Pons (tissue), 1 donor: Measurements from ENCODE around the gene TGFA.
A peak's percentile ranks its signal among the peaks of the same experiment; 100 is the strongest.

Experiments used
- DNase-seq: peaks from one replicate; pipeline ENCODE4 v3.0.0-alpha.2; 2016; ENCODE audit warnings: low spot score

The TGFA gene

GRCh38 chr2:70552501-70553333 is 909 bp downstream of the TGFA start:
- no peak for DNase-seq

DNA sequence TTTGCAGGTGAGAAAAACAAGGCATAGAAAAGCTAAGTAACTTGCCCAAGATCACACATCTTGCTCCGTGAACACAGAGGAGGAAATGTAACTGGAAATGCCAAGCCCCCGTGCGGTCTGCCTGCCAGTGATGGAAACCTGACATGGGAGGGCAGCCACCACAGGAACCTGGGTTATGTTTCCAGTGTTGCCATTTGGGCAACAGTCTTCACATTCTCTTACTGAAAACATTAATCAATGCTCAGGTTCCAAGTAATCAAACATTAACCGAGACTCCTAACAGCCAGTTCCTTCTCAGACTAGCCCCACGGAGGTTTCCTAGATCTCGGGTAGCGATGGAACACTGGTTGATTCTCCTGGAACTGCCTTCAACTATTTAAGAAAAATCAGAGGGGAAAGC is 2.5 kb downstream of the TGFA start:
- no peak for DNase-seq

GRCh38 chr2:70549962-70550361 is 3.7 kb downstream of the TGFA start:
- no peak for DNase-seq

- DNase-seq = no peak
These were observed 4.4 kb downstream of the TGFA start for GRCh38 chr2:70549064-70549710.

GRCh38 chr2:70548233-70548632 is 5.4 kb downstream of the TGFA start:
- no peak for DNase-seq

DNA sequence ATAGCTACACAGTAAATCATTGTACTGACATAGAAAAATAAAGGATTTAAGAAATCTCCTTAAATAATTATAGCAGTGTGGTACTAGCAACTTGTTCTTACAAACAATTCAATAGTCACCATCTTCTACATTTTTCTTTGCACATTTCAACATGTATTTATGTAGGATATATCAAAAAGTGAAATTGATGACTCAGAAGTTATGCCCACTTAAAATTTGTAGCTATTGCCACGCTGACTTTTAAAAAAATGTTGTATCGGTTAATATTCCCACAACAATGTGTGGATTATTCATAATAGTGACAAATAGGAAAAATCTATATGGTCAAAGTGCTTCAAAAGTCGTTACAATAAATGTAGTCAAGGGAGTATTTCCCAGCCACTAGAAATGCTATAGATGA is 6.7 kb downstream of the TGFA start:
- no peak for DNase-seq

DNA sequence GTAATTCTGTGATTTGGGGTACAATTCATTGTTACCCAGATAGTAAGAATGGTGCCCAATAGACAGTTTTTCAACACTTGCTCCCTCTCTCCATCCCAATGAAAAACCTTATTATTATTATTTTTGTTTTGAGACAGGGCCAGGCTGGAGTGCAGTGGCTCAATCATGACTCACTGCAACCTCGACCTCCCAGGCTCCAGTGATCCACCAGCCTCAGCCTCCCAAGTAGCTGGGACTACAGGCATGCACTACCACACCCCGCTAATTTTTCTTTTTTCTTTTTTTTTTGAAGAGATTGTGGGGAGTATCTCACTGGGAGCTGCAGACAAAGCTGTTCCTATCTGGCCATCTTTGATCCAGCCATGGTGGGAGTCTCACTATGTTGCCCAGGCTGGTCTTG is 7.2 kb downstream of the TGFA start:
- no peak for DNase-seq

GRCh38 chr2:70541481-70542020 is 12.1 kb downstream of the TGFA start:
- peak; percentile 85 for DNase-seq

- DNase-seq = no peak
These were observed 15.8 kb downstream of the TGFA start for GRCh38 chr2:70537840-70538239.

GRCh38 chr2:70536517-70537055 is 17.0 kb downstream of the TGFA start:
- DNase-seq = no peak

DNA sequence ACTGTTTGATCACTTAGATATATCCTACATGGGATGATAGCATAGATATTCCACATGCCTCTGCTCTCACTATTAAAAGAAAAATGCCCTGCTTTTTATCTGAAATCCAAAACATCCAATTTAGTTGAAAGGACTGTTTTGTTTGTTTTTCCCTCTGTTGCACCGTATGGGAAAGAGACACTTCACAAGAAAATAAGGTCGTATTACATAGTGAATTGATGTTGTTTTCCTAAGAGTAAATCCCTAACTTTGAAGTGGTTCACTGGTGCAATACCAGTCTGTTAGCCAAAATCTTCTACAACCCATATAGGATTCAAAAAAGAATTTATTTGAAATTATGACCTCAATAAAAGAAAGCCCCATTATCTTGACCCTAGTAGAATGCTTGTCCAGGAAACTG is 18.1 kb downstream of the TGFA start:
- DNase-seq = no peak

- DNase-seq = no peak
These were observed 19.3 kb downstream of the TGFA start for GRCh38 chr2:70534183-70534836.

GRCh38 chr2:70532244-70532935 is 21.2 kb downstream of the TGFA start:
- DNase-seq = peak; percentile 36

DNA sequence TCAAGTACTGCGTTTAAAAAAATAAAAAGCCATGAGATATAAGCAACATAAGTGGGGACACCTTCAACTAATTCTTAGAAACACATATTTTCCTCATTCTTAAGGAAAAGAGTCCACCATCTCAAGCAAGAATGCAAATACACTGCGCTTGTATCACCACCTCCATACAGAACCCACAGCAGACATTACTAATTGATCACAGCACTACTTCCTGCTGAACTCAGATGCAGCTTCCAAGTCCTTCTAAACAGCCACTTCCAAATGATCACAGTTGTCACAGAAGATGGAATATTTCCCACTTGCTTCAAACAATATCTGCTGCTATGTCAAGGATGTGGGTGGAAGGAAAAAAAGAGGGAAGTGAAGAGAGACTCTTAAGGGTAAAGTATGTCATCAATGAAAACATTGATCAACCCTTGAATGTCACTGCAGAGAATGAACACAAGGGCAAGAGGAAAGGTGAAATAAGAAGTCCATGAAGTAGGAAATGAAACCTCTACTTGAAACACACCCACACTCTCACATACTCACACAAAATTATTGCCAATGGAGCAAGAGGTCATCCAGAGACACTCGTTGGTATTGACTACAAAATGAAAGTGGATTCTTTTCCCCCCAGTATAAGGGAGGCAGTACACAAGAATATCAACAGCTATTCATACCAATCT is 22.1 kb downstream of the TGFA start:
- no peak for DNase-seq

- DNase-seq = no peak
These were observed 24.0 kb downstream of the TGFA start for GRCh38 chr2:70529610-70530009.

DNA sequence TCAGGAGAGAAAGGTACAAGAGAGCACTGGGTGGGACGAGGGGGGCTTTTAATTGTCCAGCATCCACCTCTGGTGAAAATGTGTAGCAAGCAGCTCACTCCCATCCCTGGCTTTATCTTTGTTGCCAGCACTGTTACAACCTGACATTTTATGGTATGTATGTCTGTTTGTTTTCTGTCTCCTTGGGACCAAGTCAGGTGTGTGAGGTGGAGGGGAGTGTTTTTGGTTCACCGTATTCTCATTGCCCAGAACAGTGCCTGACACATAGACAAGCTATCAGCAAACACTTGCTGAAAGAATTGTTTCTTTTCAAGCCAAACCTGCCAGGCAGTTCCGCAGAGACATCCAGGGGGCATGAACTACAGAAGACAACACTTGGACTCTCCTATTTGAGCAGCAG is 24.7 kb downstream of the TGFA start:
- no peak for DNase-seq

DNA sequence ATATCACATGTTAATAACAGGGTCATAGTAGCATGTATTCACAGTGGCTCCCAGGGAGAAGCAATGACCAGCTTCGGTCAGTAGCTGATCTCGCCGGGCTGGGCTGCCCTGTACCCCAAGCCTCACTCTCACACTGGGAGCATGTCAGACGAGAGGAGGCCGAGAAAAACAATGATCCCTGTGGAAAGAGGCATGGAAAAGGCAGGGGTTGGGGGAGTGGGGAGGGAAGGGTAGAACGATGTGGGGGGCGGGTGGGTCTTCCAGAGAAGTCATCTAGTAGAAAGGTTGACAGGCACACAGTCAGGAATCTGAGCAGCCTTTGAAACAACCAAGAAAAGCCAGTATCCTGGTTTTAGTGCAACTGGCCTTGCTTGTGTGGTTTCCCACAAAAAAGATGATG is 25.4 kb downstream of the TGFA start:
- DNase-seq = no peak

GRCh38 chr2:70527447-70528080 is 26.1 kb downstream of the TGFA start:
- DNase-seq = no peak

GRCh38 chr2:70526126-70526525 is 27.5 kb downstream of the TGFA start:
- DNase-seq = no peak

DNA sequence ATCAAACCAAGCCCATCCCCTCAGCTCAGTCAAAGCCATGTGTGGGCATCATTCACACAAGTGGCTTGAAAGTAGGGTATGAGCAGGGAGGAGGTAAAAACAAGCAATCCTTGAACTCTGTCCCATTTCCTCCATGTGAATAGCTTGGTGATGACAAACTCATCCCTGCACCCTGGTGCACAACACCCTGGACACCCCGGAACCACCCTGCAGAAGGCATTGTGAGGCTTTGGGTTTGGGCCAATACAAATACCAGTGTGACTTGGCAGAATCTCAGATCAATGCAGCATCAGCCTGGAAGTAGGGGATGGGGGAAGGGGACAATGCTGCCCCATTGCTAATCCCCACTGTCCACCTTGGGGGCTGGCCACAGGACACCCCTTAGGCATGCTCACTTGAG is 28.6 kb downstream of the TGFA start:
- DNase-seq = no peak
